Gastrocnemius medialis (tissue), 4 donors: ENCODE results near the gene PRTN3.

Experiments
- CTCF ChIP-seq, 5 experiments: fragments of 450-650 bp in 3 of 5; fragments of 200-600 bp in 2 of 5; sonication (generic) in 2 of 5; IDR thresholded peaks in 4 of 5; conservative IDR thresholded peaks in 1 of 5; 1 replicate in 4 of 5; 2 replicates in 1 of 5; pipeline ENCODE4 v1.5.1; 2016 to 2019; ENCODE audit warnings: antibody characterized with exemption in 5 of 5, mild to moderate bottlenecking in 3 of 5, moderate library complexity in 3 of 5
- POLR2A ChIP-seq, 2 donors: fragments of 450-650 bp; IDR thresholded peaks; one replicate each; pipeline ENCODE4 v1.6.1; 2017; ENCODE audit warnings: antibody characterized with exemption in 2 of 2, mild to moderate bottlenecking in 2 of 2, moderate library complexity in 2 of 2

GRCh38 chr19:812747-813218, 28.0 kb upstream of the PRTN3 start:
- no peak for TF ChIP-seq CTCF (IDR thresholded peaks at IDR 0.05 in 4 of 5, conservative IDR thresholded peaks at IDR 0.05 in 1 of 5)
- no peak for TF ChIP-seq POLR2A (IDR thresholded peaks at IDR 0.05)
